ENCODE data around the gene FAM217B. TPM values are rescaled to one million over a fixed set of nuclear protein-coding genes. Genes with fewer than 3 reads are reported as not detected.

The FAM217B gene
- total and polyA plus RNA-seq, 2 of the 8 experiments (the other 6 are each of a cell fraction or from before 2014, with no cell fraction given): 5.4 to 28.5 TPM

DNA sequence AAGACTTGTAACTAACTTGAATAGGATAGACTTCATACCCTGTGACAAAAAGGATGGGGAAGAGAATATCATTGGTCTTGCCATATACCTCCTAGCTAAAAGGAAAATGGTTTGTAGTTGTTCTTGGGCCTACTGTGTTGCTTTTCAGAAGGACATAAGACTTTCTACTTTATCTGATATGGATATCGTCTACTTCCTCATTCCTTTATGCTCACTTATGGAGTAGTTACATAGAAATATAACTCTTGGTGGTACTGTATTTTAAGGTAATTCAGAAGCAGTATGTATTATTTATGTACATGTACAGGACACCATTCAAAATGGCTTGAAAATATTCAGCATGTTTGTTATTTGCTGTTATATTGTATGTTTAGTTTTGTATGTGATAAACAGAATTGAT, 8.0 kb downstream of the FAM217B start (continued):
- no peak for TF ChIP-seq SP1 (IDR thresholded peaks at IDR 0.05; ENCODE audit: low read depth, low read length)
- TF ChIP-seq, protein P1, sequence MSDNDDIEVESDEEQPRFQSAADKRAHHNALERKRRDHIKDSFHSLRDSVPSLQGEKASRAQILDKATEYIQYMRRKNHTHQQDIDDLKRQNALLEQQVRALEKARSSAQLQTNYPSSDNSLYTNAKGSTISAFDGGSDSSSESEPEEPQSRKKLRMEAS (IDR thresholded peaks at IDR 0.05): no peak

Measured in H1 (cell line).